ENCODE measurements around the gene CDH23. TPM values are rescaled to one million over a fixed set of nuclear protein-coding genes. Genes with fewer than 3 reads are reported as not detected.
A peak's percentile ranks its signal among the peaks of the same experiment; 100 is the strongest.

CDH23 gene
- total RNA-seq, 1 donor from 2014 or later: not detected

GRCh38 chr10:71811351-71811750 is 414.6 kb downstream of the CDH23 start:
- no peak for DNase-seq (ENCODE audit: low read depth in 2 of 2)

GRCh38 chr10:71812016-71812912 is 415.5 kb downstream of the CDH23 start:
- peak; percentile 52 to 72 for DNase-seq (ENCODE audit: low read depth in 2 of 2)

- DNase-seq (ENCODE audit: low read depth in 2 of 2): no peak
These were observed 416.3 kb downstream of the CDH23 start for GRCh38 chr10:71812913-71813590.

- no peak for DNase-seq (ENCODE audit: low read depth in 2 of 2)
These were observed 418.2 kb downstream of the CDH23 start for GRCh38 chr10:71814922-71815411.

GRCh38 chr10:71815515-71816130 is 418.9 kb downstream of the CDH23 start:
- no peak for DNase-seq (ENCODE audit: low read depth in 2 of 2)

GRCh38 chr10:71816421-71816851 is 419.7 kb downstream of the CDH23 start:
- no peak for DNase-seq (ENCODE audit: low read depth in 2 of 2)

GRCh38 chr10:71816936-71817618 is 420.4 kb downstream of the CDH23 start:
- no peak for DNase-seq (ENCODE audit: low read depth in 2 of 2)

GRCh38 chr10:71817831-71818655 is 421.3 kb downstream of the CDH23 start:
- DNase-seq (ENCODE audit: low read depth in 2 of 2): no peak

- no peak for DNase-seq (ENCODE audit: low read depth in 2 of 2)
These were observed 422.0 kb downstream of the CDH23 start for GRCh38 chr10:71818674-71819260.

- DNase-seq (ENCODE audit: low read depth in 2 of 2): no peak
These were observed 422.7 kb downstream of the CDH23 start for GRCh38 chr10:71819441-71819861.

GRCh38 chr10:71819985-71820384 is 423.3 kb downstream of the CDH23 start:
- DNase-seq (ENCODE audit: low read depth in 2 of 2): no peak

- no peak for DNase-seq (ENCODE audit: low read depth in 2 of 2)
These were observed 424.2 kb downstream of the CDH23 start for GRCh38 chr10:71820966-71821365.

GRCh38 chr10:71821909-71822763 is 425.4 kb downstream of the CDH23 start:
- no peak for DNase-seq (ENCODE audit: low read depth in 2 of 2)

GRCh38 chr10:71823356-71823755 is 426.6 kb downstream of the CDH23 start:
- DNase-seq (ENCODE audit: low read depth in 2 of 2): no peak

- no peak for DNase-seq (ENCODE audit: low read depth in 2 of 2)
These were observed 427.6 kb downstream of the CDH23 start for GRCh38 chr10:71824333-71824732.

GRCh38 chr10:71825217-71825616 is 428.5 kb downstream of the CDH23 start:
- no peak for DNase-seq (ENCODE audit: low read depth in 2 of 2)

GRCh38 chr10:71827852-71828251 is 431.1 kb downstream of the CDH23 start:
- no peak for DNase-seq (ENCODE audit: low read depth in 2 of 2)

- no peak for DNase-seq (ENCODE audit: low read depth in 2 of 2)
These were observed 432.0 kb downstream of the CDH23 start for GRCh38 chr10:71828702-71829101.

GRCh38 chr10:71829171-71829570 is 432.5 kb downstream of the CDH23 start:
- DNase-seq (ENCODE audit: low read depth in 2 of 2): no peak

Measured in lung microvascular endothelial cell (primary cell).